Activated CD4-positive, CD25-positive, alpha-beta regulatory T cell treated with anti-CD3 and anti-CD28 coated beads, Interleukin-2, amount 50 U/mL, for 16 hours (primary cell): ENCODE results near the gene EIF4EBP2.

Experiments
- DNase-seq: peaks from one replicate; pipeline ENCODE4 v3.0.0-alpha.2; 2020; ENCODE audit warnings: low read depth, low spot score

EIF4EBP2 gene

DNA sequence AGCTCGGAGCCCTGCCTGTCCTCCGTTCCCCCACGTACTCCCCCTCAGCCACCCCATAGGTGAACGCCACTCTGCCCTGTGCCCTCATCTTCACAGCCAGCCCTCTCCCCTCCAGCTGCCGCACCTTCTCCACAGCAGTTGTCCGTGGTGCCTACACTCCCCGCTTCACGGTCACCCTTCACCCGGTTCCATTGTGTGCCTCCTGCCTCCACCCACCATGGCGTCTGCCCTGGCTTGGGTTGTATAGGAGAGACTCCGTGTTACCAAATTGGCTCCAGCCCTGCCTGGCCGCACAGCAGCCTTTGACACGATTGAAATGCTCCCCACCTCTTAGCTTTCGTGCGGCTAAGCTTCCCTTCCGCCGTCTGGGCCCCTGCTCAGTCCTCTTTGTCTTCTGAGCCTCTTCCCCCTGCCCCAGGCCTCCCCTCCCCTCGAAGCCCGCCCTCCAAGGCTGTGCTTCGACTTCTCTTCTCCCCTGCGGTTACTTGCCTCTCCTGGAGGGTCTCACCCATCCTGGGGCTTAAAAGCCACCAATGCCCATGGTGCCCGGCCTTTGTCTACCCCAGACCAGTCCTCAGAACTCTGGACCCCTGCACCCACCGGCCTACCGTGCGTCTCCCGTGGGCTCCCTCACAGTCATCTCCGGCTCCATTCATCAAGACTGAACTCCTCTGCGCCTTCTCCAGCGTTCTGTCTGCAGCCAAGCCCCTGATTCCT lies 56.0 kb downstream of the EIF4EBP2 start:
- DNase-seq: no peak

DNA sequence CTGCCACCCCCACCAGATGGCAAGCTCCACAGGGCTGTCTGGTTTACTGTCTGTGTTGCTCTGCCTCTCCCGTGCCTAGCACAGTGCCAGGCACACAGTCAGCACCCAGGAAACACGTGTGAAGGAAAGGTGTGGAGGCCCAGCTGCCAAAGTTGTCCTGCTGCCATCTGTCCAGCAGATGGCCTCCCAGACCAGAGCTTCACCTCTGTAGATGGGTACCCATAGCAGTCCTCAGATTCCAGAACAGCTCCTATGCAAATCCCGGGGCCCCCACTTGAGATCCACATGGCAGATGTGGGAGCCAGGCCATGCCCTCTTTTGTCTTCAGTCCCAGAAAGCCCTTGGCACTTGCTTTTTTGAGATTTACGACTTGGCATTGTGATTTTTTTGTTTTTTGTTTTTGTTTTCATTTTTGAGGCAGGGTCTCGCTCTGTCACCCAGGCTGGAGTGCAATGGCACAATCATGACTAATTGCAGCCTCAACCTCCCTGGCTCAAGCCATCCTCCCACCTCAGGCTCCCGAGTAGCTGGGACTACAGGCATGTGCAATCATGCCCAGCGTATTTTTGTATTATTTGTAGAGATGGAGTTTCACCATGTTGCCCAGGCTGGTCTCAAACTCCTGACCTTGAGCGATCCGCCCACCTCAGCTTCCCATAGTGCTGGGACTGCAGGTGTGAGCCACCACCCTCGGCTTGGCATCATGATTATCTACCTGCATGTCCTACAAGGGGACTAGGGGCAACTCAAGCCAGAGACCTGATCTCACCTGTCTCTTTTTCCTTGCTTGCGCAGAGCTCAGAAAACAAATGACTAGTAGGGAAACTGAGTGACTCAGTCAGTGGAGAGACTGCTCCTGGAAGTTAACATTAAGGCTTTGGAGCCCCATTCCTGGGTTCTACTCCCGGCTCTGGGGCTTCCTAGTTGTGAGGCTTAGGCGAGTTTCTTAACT lies 57.7 kb downstream of the EIF4EBP2 start:
- no peak for DNase-seq

DNA sequence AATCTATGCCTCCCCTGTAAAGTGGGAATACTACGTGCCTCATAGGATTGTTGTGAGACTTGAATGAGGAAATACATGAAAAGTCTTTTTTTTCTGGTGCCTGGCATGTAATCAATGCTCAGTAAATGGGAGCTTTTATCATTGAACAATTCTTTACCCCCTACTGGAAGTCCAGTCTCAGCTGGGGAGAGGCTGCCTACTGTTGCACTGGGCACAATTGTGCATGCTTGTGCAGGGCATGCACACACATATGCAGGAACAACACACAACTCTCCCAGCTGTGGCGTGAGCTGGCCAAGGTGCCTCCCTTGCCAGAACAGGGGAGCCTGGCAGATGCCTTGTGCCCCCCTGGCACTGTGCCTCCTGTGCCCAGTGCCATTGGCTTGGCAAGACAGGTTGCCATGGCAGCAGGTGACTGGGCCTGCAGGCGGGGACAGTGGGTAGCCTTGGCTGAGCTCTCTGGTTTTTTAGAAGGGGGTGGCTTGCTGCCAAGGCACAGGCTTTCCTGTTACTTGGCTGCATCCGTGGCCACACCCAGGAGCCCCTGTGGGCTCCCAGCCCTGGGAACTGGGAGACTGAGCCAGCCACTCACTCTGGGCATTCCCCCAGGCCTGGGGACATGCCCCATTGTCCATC lies 58.5 kb downstream of the EIF4EBP2 start:
- DNase-seq: no peak

DNA sequence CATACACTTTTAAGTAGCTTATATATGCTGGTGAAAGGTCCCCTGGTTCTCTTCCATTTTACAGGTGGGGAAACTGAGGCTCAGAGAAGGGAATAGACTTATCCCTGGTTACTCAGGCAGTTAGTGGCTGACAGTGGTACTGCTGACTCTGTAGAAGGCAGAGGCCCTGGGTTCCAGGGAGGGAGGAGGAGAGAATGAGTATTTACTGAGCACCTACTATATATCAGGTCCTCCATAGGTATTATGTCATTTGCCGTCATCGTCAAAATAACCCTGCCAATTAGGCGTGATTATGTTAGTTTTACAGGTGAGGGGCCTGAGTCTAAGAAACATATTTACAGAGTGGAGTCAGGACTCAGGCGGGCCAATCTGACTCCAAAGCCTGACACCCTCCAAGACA lies 61.3 kb downstream of the EIF4EBP2 start:
- DNase-seq: no peak

DNA sequence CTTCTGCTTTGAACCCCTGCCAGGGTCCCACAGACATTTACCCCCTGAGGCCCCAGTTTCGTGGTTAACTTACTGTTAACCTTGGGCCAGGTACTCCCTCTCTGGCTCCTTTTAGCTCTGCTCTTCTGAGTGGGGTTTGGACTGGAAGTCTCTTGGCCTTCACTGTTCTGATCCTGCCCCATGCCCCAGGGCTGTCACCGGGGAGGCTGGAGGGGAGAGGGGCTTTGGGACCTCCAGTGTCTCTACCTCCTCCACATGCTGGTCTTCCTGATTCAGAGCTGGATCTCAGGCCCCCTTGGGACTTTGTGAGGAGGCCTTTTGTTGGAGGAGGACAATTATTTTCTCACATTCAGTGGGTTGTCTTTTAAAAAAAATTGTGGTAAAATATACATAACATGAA lies 61.9 kb downstream of the EIF4EBP2 start:
- no peak for DNase-seq

DNA sequence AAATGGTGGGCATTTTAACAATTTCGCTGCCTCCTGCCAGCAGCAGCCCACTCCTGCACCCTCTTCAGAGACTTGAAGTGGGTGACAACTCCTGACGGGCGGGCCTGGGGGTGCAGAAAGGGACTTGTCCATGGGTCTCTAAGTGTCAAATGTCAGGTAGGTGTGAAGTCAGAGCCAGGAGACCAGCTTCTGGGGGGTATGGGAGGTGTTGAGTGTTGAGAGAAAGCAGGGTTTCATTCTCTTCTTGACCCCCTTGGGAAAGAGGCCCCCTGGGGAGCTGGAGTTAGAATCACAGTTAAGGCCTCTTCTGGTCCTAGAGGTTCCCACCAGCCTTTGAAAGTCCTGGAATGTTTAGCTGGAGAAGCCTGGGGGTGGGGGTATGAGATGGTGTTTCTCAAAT lies 63.0 kb downstream of the EIF4EBP2 start:
- DNase-seq: no peak

DNA sequence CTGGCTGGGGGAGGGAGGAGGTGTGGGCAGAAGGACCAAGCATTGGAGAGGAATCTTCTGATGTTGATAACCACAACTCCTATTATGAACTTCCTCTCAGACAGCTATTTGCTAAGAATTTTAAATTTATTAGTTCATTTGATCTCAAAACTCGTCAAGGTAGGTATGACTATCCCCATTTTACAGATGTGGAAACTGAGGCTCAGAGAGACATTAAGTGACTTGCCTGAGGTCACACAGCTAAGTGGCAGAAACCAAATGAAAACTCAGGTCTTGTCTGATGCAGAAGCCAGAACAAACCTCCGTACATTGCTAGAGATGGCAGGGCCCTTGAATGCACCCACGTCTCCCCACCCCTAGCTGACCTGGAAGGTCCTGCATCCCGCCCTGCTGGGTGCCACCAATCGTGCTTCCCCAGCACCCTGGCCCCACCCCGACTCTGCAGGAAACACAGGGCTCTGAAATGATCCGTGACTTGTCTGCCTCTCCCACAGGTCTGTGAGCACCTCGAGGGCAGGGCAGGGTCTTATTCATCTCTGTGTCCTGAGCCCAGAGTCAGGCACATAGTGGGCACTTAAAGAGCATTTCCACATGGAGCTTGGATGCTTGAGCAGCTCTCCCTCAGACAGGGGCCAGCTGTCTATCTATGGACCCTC lies 69.0 kb downstream of the EIF4EBP2 start:
- no peak for DNase-seq

DNA sequence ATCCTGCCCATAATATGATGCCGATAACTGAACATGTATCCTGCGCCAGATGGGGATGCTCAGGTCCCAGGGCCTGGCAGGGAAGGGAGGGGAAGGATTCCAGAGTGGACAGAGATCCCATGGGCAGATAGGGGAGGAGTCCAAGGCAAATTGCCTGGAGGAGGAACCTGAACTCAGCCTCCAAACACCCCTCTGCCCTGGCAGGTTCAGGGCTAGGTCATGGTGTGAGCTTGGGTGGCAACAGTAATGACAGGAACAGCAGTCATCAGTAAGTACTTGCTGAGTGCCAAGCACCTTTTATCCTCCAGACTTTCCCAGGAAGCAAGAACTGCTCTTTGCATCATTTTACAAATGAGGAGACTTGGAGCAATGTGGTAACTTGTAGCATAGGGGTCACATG lies 70.8 kb downstream of the EIF4EBP2 start:
- no peak for DNase-seq

DNA sequence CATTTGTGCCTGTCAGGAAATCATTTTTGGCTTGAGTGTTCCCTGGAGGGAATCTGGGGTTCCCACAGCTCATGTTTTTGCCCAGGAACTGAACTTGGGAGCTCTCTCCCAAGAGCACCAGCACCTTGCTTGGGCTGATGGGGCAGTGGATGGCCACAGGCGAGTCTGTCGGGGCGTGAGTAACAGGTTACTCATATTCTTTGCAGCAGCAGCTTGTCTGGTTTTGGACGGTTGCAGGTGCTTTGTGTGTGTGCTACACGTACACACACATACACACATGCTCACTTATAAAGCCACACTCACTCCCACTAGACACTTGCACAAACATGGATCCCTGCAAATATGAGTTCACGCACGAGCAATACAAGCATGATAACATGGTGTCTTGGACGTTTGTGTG lies 71.7 kb downstream of the EIF4EBP2 start:
- DNase-seq: no peak

DNA sequence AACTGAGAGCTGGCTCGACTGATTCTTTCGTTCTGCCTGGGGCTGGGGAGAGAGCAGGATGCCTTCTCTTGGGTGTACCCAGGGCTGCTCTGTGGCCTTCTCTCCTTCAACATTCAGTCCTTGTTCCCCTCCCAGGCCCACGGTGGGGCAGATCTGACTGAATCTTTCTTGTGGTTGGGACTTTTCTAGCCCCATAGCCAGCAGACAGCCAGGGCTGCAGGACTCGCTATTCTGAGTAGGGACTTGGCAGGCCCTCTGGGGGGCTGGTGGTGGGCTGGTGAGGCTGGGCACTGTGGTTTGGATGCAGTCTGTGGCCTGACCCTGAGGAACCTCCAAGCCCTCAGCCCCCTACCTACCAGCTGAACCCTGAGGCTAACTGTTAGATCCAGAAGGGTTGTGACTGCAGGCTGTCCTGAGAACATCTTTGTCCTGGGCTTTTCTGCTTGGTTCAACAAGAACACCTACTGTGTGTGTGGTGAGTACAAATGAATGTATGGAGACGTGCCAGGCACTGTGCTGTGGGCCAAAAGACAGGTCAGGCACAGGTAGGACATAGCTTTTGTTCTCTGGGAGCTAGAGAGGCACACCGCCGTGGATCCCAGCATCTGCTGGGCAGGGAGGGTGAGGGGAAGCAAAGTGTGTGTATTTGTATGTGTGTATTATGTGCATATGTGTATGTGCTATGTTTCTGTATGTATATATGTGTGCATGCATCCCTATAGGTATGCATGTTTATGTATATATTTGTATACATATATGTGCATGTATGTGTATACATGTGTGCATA lies 72.5 kb downstream of the EIF4EBP2 start:
- no peak for DNase-seq

DNA sequence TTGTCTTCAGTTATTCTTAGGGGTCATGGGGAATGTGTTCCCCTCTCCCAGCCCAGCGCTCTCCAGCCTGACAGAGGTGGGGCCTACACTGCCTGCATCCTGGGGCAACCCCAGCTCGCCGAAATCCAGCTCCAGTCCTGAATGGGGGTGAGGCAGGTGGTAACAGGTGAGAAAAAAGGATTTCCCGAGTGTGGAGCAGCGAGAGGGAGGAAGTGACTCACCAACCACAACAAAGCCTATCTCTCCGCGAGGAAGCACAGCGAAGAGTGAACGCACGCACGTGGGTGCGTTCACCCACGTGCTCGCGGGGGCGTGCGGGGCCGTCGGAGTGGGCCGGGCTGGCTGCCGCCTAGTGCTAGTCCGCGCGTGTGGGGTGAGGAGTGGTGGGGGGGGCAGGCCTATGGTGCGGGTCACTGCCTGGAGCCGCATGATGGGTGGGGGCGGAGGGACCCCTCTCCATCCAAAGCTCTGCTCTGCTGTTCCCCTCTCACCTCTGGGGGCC lies 73.8 kb downstream of the EIF4EBP2 start:
- peak; percentile 31 for DNase-seq
